GM23248 (cell line): ENCODE results near the gene DNMT1.

Experiments used
- EZH2 ChIP-seq: fragments of 200-600 bp; sonication (generic); IDR thresholded peaks from 2 replicates; pipeline ENCODE4 v1.6.1; 2018; ENCODE audit warnings: antibody characterized with exemption, mild to moderate bottlenecking; ENCODE audit not compliant: insufficient read depth, poor library complexity, severe bottlenecking
- EZH2phosphoT487 ChIP-seq: fragments of 200-600 bp; sonication (generic); IDR thresholded peaks from 2 replicates; pipeline ENCODE4 v1.6.1; 2018; ENCODE audit warnings: antibody characterized with exemption, moderate library complexity, mild to moderate bottlenecking, low read depth; ENCODE audit not compliant: insufficient read depth

GRCh38 chr19:10194500-10195198 lies at the start of gene DNMT1:
- no peak for TF ChIP-seq EZH2phosphoT487
- TF ChIP-seq EZH2 = no peak
